Endothelial cell of umbilical vein (primary cell): ENCODE data around the gene CASP7. TPM values are rescaled to one million over a fixed set of nuclear protein-coding genes. Genes with fewer than 3 reads are reported as not detected.

Experiments
- BruUV-seq: library from RNA; stranded (reverse); fragments of 400-500 nt; replicated peaks from 2 replicates; lab custom pipeline; 2021; lab: Mats Ljungman, UMichigan
- CTCF ChIA-PET: fragments of 300-600, 350-600 bp; sonication (Branson Sonifier 250); formaldehyde crosslinking; loops from one replicate; lab custom pipeline; 2021; ENCODE audit warnings: antibody characterized with exemption, inconsistent platforms; lab: Charles Lee
- POLR2A ChIA-PET: fragments of 300-600, 350-600 bp; sonication (Branson Sonifier 250); formaldehyde crosslinking; loops from one replicate; lab custom pipeline; 2021; ENCODE audit warnings: antibody characterized with exemption, inconsistent platforms; lab: Charles Lee
- DNase-seq: peaks from one replicate; pipeline ENCODE4 v3.0.0-alpha.2; 2011; ENCODE audit warnings: low read depth, low spot score
- FAIRE-seq: peaks from 2 replicates; lab custom pipeline; 2011; peaks lifted over from hg19 to GRCh38; lab: Jason Lieb, UNC
- H2AFZ ChIP-seq: 2 replicates; pipeline ENCODE4 v1.6.0; 2012; ENCODE audit warnings: low read depth, low read length, control low read depth, inconsistent platforms
- H3K27ac ChIP-seq: 2 replicates; pipeline ENCODE4 v1.5.1; 2011; ENCODE audit warnings: low read depth, mild to moderate bottlenecking, control low read depth, low read length, moderate library complexity; ENCODE audit not compliant: insufficient read depth
- H3K27me3 ChIP-seq, 2 experiments: 2 replicates each; pipeline versions ENCODE4 v1.6.0 to v1.6.1; 2011; ENCODE audit warnings: low read length in 2 of 2, mixed read lengths in 1 of 2; ENCODE audit not compliant: control insufficient read depth in 2 of 2, insufficient read depth in 2 of 2
- H3K36me3 ChIP-seq, 2 experiments: 2 replicates in 1 of 2; 3 replicates in 1 of 2; pipeline ENCODE4 v1.5.1; 2011; ENCODE audit warnings: low read length in 2 of 2, mild to moderate bottlenecking in 1 of 2, moderate library complexity in 1 of 2; ENCODE audit not compliant: control insufficient read depth in 2 of 2, insufficient read depth in 2 of 2; ENCODE audit errors: extremely low read depth in 1 of 2
- H3K4me1 ChIP-seq: 3 replicates; pipeline ENCODE4 v1.5.1; 2011; ENCODE audit warnings: mild to moderate bottlenecking, low read length; ENCODE audit not compliant: control insufficient read depth, insufficient read depth; ENCODE audit errors: extremely low read depth
- H3K4me2 ChIP-seq: 2 replicates; pipeline ENCODE4 v1.6.1; 2011; ENCODE audit warnings: low read length, control low read depth, mixed read lengths; ENCODE audit not compliant: insufficient read depth
- H3K4me3 ChIP-seq, 3 experiments: fragments of 200-600 bp in 1 of 3; sonication (generic), shearing (Covaris generic) in 1 of 3; replicated peaks in 1 of 3; 2 replicates each; pipeline ENCODE4 v1.5.1; 2011 to 2016; ENCODE audit warnings: control low read depth in 3 of 3, low read length in 3 of 3, mild to moderate bottlenecking in 2 of 3, inconsistent platforms in 1 of 3, low read depth in 1 of 3, moderate library complexity in 1 of 3; ENCODE audit not compliant: insufficient read depth in 1 of 3
- H3K79me2 ChIP-seq: 2 replicates; pipeline ENCODE4 v1.6.0; 2012; ENCODE audit warnings: low read length, inconsistent platforms; ENCODE audit not compliant: control insufficient read depth, insufficient read depth
- H3K9ac ChIP-seq: replicated peaks from 2 replicates; pipeline ENCODE3; 2011; ENCODE audit warnings: low read length, control low read depth; ENCODE audit not compliant: insufficient read depth; ENCODE audit errors: extremely low read depth
- H3K9me1 ChIP-seq: replicated peaks from 3 replicates; pipeline ENCODE4 v1.6.0; 2011; ENCODE audit warnings: mild to moderate bottlenecking, low read length; ENCODE audit not compliant: control insufficient read depth, insufficient read depth; ENCODE audit errors: extremely low read depth
- H3K9me3 ChIP-seq: replicated peaks from 2 replicates; pipeline ENCODE4 v1.5.1; 2012; ENCODE audit warnings: low read length, inconsistent platforms; ENCODE audit not compliant: control insufficient read depth, insufficient read depth
- H4K20me1 ChIP-seq: replicated peaks from 2 replicates; pipeline ENCODE3; 2011; ENCODE audit warnings: mild to moderate bottlenecking, low read length; ENCODE audit not compliant: control insufficient read depth, insufficient read depth; ENCODE audit errors: extremely low read depth
- CTCF ChIP-seq, 2 donors: IDR thresholded peaks; 1 replicate in 1 of 2; 2 replicates in 1 of 2; pipeline ENCODE4 v1.5.1; 2011; ENCODE audit warnings: low read length in 2 of 2, mild to moderate bottlenecking in 2 of 2, moderate library complexity in 2 of 2, control low read depth in 1 of 2, inconsistent platforms in 1 of 2, low read depth in 1 of 2; ENCODE audit not compliant: insufficient read depth in 1 of 2; ENCODE audit errors: extremely low read depth in 1 of 2
- EZH2 ChIP-seq: IDR thresholded peaks from 2 replicates; pipeline ENCODE4 v1.6.1; 2012; ENCODE audit warnings: borderline replicate concordance, low read depth, mild to moderate bottlenecking, moderate library complexity, low read length, inconsistent platforms; ENCODE audit not compliant: severe bottlenecking
- FOS ChIP-seq: IDR thresholded peaks from 2 replicates; pipeline ENCODE4 v1.6.1; 2011; ENCODE audit warnings: mild to moderate bottlenecking, low read length, moderate library complexity, borderline replicate concordance; ENCODE audit not compliant: insufficient read depth
- GATA2 ChIP-seq: IDR thresholded peaks from 2 replicates; pipeline ENCODE4 v1.7.0; 2011; ENCODE audit warnings: low read depth, mild to moderate bottlenecking, moderate library complexity, mixed read lengths, low read length; ENCODE audit not compliant: insufficient read length, insufficient read depth
- JUN ChIP-seq: IDR thresholded peaks from 2 replicates; pipeline ENCODE4 v1.6.1; 2011; ENCODE audit warnings: borderline replicate concordance, low read depth; ENCODE audit not compliant: insufficient read length, insufficient read depth
- MAX ChIP-seq: IDR thresholded peaks from 2 replicates; pipeline ENCODE4 v1.6.1; 2011; ENCODE audit not compliant: insufficient read depth, insufficient read length
- MYC ChIP-seq: IDR thresholded peaks from one replicate; pipeline ENCODE4 v1.6.1; 2011; ENCODE audit warnings: mild to moderate bottlenecking, low read depth, low read length
- POLR2A ChIP-seq: IDR thresholded peaks from 2 replicates; pipeline ENCODE4 v1.6.1; 2012; ENCODE audit warnings: low read depth, mild to moderate bottlenecking, control low read depth, low read length
- POLR2AphosphoS5 ChIP-seq: IDR thresholded peaks from 2 replicates; pipeline ENCODE4 v1.6.1; 2012; ENCODE audit warnings: low read depth, mild to moderate bottlenecking, control low read depth, low read length, moderate library complexity; ENCODE audit not compliant: insufficient read depth
- dilution Hi-C: fragments of 300-500 bp; cut with MboI; formaldehyde crosslinking; loops from one replicate; pipeline ENCODE4 v1.15.0; 2019; ENCODE audit warnings: low sequenced_read_pairs; ENCODE audit not compliant: extremely low pct_ligation_motif_present
- intact Hi-C: fragments of 100-400 bp; cut with micrococcal nuclease; formaldehyde crosslinking; loops from one replicate; pipeline ENCODE4 v1.10.0; 2022
- polyA plus RNA-seq, 4 experiments: library from polyadenylated mRNA; depleted of rRNA in 3 of 4; stranded (reverse) in 3 of 4; unstranded in 1 of 4; fragments of >200 nt; gene quantifications; 2 replicates each; pipeline versions ENCODE4 v1.2.1 to v1.2.3, GENCODE V29; 2011 to 2012; ENCODE audit warnings: missing spikeins in 1 of 4
- total RNA-seq: library from RNA; stranded (reverse); gene quantifications from 2 replicates; pipeline ENCODE4 v1.2.3, GENCODE V29; 2021

The CASP7 gene
- total and polyA plus RNA-seq, 2 donors (not counting 3 experiments of a cell fraction or from before 2014, with no cell fraction given) = 14.6 to 54.3 TPM

GRCh38 chr10:113709221-113709838, 29.6 kb downstream of the CASP7 start:
- Histone ChIP-seq H3K27me3 (no peaks in the 10 kb centered on the region), H3K36me3 (peaks cover 2 to 3% of the 10 kb centered on the region in 2 experiments), H3K27ac (peak overlapping the region; percentile 39), H2AFZ (no peak overlapping the region), H3K9me3 (no peaks in the 10 kb centered on the region), H3K4me3 (no peak overlapping the region), H4K20me1 (no peaks in the 10 kb centered on the region), H3K79me2 (no peaks in the 10 kb centered on the region), H3K9ac (no peak overlapping the region), H3K9me1 (no peaks in the 10 kb centered on the region), H3K4me1 (peaks cover 20% of the 10 kb centered on the region), H3K4me2 (peak overlapping the region; percentile 6)
- TF ChIP-seq MAX (no peak), POLR2A (no peak), CTCF (IDR thresholded peaks at IDR 0.05; ENCODE audit: extremely low read depth in 1 of 2, insufficient read depth in 1 of 2, low read depth in 1 of 2, low read length in 2 of 2) (no peak), MYC (no peak), POLR2AphosphoS5 (no peak), FOS (no peak), JUN (no peak), GATA2 (no peak), EZH2 (no peak)
- DNase-seq (peak; percentile 36), FAIRE-seq (peak; percentile 78)
- BruUV-seq = no TSS peak
- intact Hi-C loops (loop anchor here (5.0 kb wide), 2 partner anchors 73 to 333 kb away; partner anchors contain the start of gene ADRB1), dilution Hi-C loops (no loop called here)
- ChIA-PET POLR2A (no interaction called here), CTCF (interaction anchor here (0.7 to 1.7 kb wide), 5 partner anchors 29 to 1421 kb away, joined by 3 to 9 read pairs (median 4); partner anchors contain the start of gene CASP7)
